ENCODE data around the gene GABPB1. TPM values are rescaled to one million over a fixed set of nuclear protein-coding genes. Genes with fewer than 3 reads are reported as not detected.

Gene GABPB1
- total RNA-seq, 2 donors from 2014 or later = 13.6 to 15.7 TPM

- no peak for DNase-seq
- Histone ChIP-seq H3K4me1 (no peaks in the 10 kb centered on the region), H3K27ac (no peak overlapping the region), H3K36me3 (no peaks in the 10 kb centered on the region), H3K9ac (ENCODE audit: low read depth in 2 of 2, low read length in 2 of 2) (no peak overlapping the region), H3K4me3 (no peak overlapping the region), H3K9me3 (no peaks in the 10 kb centered on the region), H3K27me3 (no peaks in the 10 kb centered on the region)
- TF ChIP-seq CTCF (IDR thresholded peaks at IDR 0.05) = no peak
- intact Hi-C loops (cut with DNase I) = no loop called here
These were observed 79.1 kb downstream of the GABPB1 start for GRCh38 chr15:50275908-50276307.

GRCh38 chr15:50275091-50275490 is 79.9 kb downstream of the GABPB1 start:
- no peaks in the 10 kb centered on the region for H3K4me1 ChIP-seq
- H3K27ac ChIP-seq = no peak overlapping the region
- intact Hi-C loops (cut with DNase I) = no loop called here
- no peak for DNase-seq
- no peaks in the 10 kb centered on the region for H3K9me3 ChIP-seq
- no peaks in the 10 kb centered on the region for H3K36me3 ChIP-seq
- no peaks in the 10 kb centered on the region for H3K27me3 ChIP-seq
- H3K9ac ChIP-seq (ENCODE audit: low read depth in 2 of 2, low read length in 2 of 2) = no peak overlapping the region
- no peak for TF ChIP-seq CTCF (IDR thresholded peaks at IDR 0.05)
- no peak overlapping the region for H3K4me3 ChIP-seq

- Histone ChIP-seq H3K4me1 (no peaks in the 10 kb centered on the region), H3K36me3 (no peaks in the 10 kb centered on the region), H3K27ac (no peak overlapping the region), H3K9me3 (no peaks in the 10 kb centered on the region), H3K4me3 (no peak overlapping the region), H3K9ac (ENCODE audit: low read depth in 2 of 2, low read length in 2 of 2) (no peak overlapping the region), H3K27me3 (no peaks in the 10 kb centered on the region)
- intact Hi-C loops (cut with DNase I) = no loop called here
- no peak for DNase-seq
- no peak for TF ChIP-seq CTCF (IDR thresholded peaks at IDR 0.05)
These were observed 87.4 kb downstream of the GABPB1 start for GRCh38 chr15:50267577-50267976.

- Histone ChIP-seq H3K9ac (ENCODE audit: low read depth in 2 of 2, low read length in 2 of 2) (no peak within 1 kb of the TSS), H3K27ac (no peak within 1 kb of the TSS), H3K36me3 (no peaks in the 10 kb centered on the region), H3K27me3 (no peaks in the 10 kb centered on the region), H3K4me1 (no peaks in the 10 kb centered on the region), H3K4me3 (no peak within 1 kb of the TSS), H3K9me3 (no peaks in the 10 kb centered on the region)
- DNase-seq = no peak
- intact Hi-C loops (cut with DNase I) = no loop called here
- TF ChIP-seq CTCF (IDR thresholded peaks at IDR 0.05) = no peak
These were observed 89.4 kb downstream of the GABPB1 start, which contains the start of gene HDC for GRCh38 chr15:50265620-50266019. TSS of gene HDC (minus strand) at chr15:50265726. CDS start at chr15:50265623, 103 bp downstream.

- H3K27ac ChIP-seq = no peak overlapping the region
- no peak overlapping the region for H3K9ac ChIP-seq (ENCODE audit: low read depth in 2 of 2, low read length in 2 of 2)
- intact Hi-C loops (cut with DNase I) = no loop called here
- H3K4me1 ChIP-seq = no peaks in the 10 kb centered on the region
- no peaks in the 10 kb centered on the region for H3K9me3 ChIP-seq
- DNase-seq = no peak
- no peak for TF ChIP-seq CTCF (IDR thresholded peaks at IDR 0.05)
- H3K4me3 ChIP-seq = no peak overlapping the region
- no peaks in the 10 kb centered on the region for H3K27me3 ChIP-seq
- no peaks in the 10 kb centered on the region for H3K36me3 ChIP-seq
These were observed 92.5 kb downstream of the GABPB1 start for GRCh38 chr15:50262533-50262932.

GRCh38 chr15:50261981-50262380 is 93.0 kb downstream of the GABPB1 start:
- Histone ChIP-seq H3K4me1 (no peaks in the 10 kb centered on the region), H3K36me3 (no peaks in the 10 kb centered on the region), H3K27me3 (no peaks in the 10 kb centered on the region), H3K4me3 (no peak overlapping the region), H3K9ac (ENCODE audit: low read depth in 2 of 2, low read length in 2 of 2) (no peak overlapping the region), H3K27ac (no peak overlapping the region), H3K9me3 (no peaks in the 10 kb centered on the region)
- no peak for TF ChIP-seq CTCF (IDR thresholded peaks at IDR 0.05)
- DNase-seq = no peak
- intact Hi-C loops (cut with DNase I) = no loop called here

All from colonic mucosa (tissue), 4 donors.